ENCODE measurements around the gene SPEN.

DNA sequence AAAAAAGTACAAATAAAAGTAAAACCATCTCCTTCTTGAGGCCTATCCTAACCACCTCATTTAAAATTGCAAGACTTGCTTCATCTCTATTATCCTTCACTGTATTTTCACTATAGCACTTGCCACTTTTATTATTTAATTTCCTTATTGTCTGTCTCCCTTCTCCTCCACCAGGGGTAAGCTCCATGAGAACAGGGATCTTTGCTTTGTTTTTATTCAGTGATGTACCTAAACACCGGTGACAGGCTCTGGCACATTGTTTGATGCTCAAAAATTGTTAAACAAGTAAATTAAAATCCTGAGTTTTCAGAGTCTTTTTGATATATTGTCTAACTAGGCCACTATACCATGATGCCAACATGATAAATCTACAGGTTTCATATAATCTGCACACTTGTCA lies 17.2 kb upstream of the SPEN start:
- TF ChIP-seq, protein P1, sequence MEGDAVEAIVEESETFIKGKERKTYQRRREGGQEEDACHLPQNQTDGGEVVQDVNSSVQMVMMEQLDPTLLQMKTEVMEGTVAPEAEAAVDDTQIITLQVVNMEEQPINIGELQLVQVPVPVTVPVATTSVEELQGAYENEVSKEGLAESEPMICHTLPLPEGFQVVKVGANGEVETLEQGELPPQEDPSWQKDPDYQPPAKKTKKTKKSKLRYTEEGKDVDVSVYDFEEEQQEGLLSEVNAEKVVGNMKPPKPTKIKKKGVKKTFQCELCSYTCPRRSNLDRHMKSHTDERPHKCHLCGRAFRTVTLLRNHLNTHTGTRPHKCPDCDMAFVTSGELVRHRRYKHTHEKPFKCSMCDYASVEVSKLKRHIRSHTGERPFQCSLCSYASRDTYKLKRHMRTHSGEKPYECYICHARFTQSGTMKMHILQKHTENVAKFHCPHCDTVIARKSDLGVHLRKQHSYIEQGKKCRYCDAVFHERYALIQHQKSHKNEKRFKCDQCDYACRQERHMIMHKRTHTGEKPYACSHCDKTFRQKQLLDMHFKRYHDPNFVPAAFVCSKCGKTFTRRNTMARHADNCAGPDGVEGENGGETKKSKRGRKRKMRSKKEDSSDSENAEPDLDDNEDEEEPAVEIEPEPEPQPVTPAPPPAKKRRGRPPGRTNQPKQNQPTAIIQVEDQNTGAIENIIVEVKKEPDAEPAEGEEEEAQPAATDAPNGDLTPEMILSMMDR (conservative IDR thresholded peaks at IDR 0.05; ENCODE audit: low read length), result no peak
- TF ChIP-seq EZH2phosphoT487 (IDR thresholded peaks at IDR 0.05; ENCODE audit: borderline replicate concordance), result no peak
